H1 (cell line): ENCODE measurements around the gene LMAN1. TPM values are rescaled to one million over a fixed set of nuclear protein-coding genes. Genes with fewer than 3 reads are reported as not detected.

ENCODE experiments used
- CTCF ChIA-PET: fragments of 300-600 bp; sonication (Branson Sonifier 250); formaldehyde crosslinking; loops from one replicate; lab custom pipeline; 2021; ENCODE audit not compliant: partially characterized antibody; lab: Charles Lee
- POLR2A ChIA-PET: fragments of 300-600 bp; sonication (Branson Sonifier 250); formaldehyde crosslinking; loops from one replicate; lab custom pipeline; 2021; ENCODE audit warnings: inconsistent platforms; ENCODE audit not compliant: partially characterized antibody; lab: Charles Lee
- DNase-seq, 2 experiments: peaks; one replicate each; pipeline versions ENCODE4 v3.0.0 to v3.0.0-alpha.2; 2010 to 2022; ENCODE audit warnings: low spot score in 2 of 2, low read depth in 1 of 2, mixed read lengths in 1 of 2
- FAIRE-seq: peaks from 2 replicates; lab custom pipeline; 2011; peaks lifted over from hg19 to GRCh38; lab: Jason Lieb, UNC
- H2AFZ ChIP-seq: 2 replicates; pipeline ENCODE4 v1.8.1; 2012; ENCODE audit warnings: low read length, inconsistent platforms
- H2AK5ac ChIP-seq: 2 replicates; pipeline ENCODE4 v1.6.1; 2013; ENCODE audit warnings: low read depth, low read length
- H2BK120ac ChIP-seq: replicated peaks from 2 replicates; pipeline ENCODE3; 2013; ENCODE audit warnings: low read depth, low read length, inconsistent platforms
- H2BK12ac ChIP-seq: 2 replicates; pipeline ENCODE4 v1.6.1; 2013; ENCODE audit warnings: low read depth, low read length
- H2BK15ac ChIP-seq: 2 replicates; pipeline ENCODE4 v1.6.1; 2013; ENCODE audit warnings: low read length
- H2BK20ac ChIP-seq: 2 replicates; pipeline ENCODE4 v1.6.1; 2013; ENCODE audit warnings: low read length
- H2BK5ac ChIP-seq: 2 replicates; pipeline ENCODE4 v1.6.1; 2013; ENCODE audit warnings: low read depth, low read length
- H3K14ac ChIP-seq: 2 replicates; pipeline ENCODE4 v1.6.1; 2013; ENCODE audit warnings: inconsistent platforms; ENCODE audit not compliant: insufficient read length
- H3K18ac ChIP-seq: 2 replicates; pipeline ENCODE4 v1.6.1; 2013; ENCODE audit warnings: low read length; ENCODE audit errors: extremely low read depth
- H3K23ac ChIP-seq: 2 replicates; pipeline ENCODE4 v1.6.1; 2013; ENCODE audit warnings: inconsistent platforms; ENCODE audit not compliant: insufficient read length
- H3K23me2 ChIP-seq: 2 replicates; pipeline ENCODE4 v1.6.1; 2013; ENCODE audit warnings: low read depth, low read length
- H3K27ac ChIP-seq: 2 replicates; pipeline ENCODE4 v1.6.1; 2011; ENCODE audit warnings: low read depth, low read length, inconsistent platforms
- H3K27me3 ChIP-seq, 4 experiments: replicated peaks in 1 of 4; 1 replicate in 1 of 4; 2 replicates in 3 of 4; pipeline versions ENCODE4 v1.6.1 to v1.8.1; 2011 to 2013; ENCODE audit warnings: low read length in 3 of 4, mild to moderate bottlenecking in 3 of 4, inconsistent platforms in 2 of 4, mixed read lengths in 2 of 4, moderate library complexity in 1 of 4; ENCODE audit not compliant: control insufficient read depth in 3 of 4, insufficient read depth in 3 of 4; ENCODE audit errors: extremely low read depth in 1 of 4
- H3K36me3 ChIP-seq, 4 experiments: 2 replicates each; pipeline versions ENCODE4 v1.6.1 to v1.8.1; 2011 to 2013; ENCODE audit warnings: mild to moderate bottlenecking in 4 of 4, low read length in 3 of 4, moderate library complexity in 2 of 4, control low read depth in 1 of 4, inconsistent platforms in 1 of 4; ENCODE audit not compliant: insufficient read depth in 4 of 4, control insufficient read depth in 2 of 4
- H3K4ac ChIP-seq: replicated peaks from 2 replicates; pipeline ENCODE3; 2013; ENCODE audit warnings: low read length, low read depth, mixed read lengths, inconsistent platforms; ENCODE audit not compliant: insufficient read length
- H3K4me1 ChIP-seq, 4 experiments: replicated peaks in 1 of 4; 1 replicate in 1 of 4; 2 replicates in 3 of 4; pipeline versions ENCODE4 v1.6.1 to v1.8.1; 2011 to 2013; ENCODE audit warnings: low read length in 3 of 4, inconsistent platforms in 2 of 4, mixed read lengths in 1 of 4; ENCODE audit not compliant: insufficient read depth in 4 of 4, control insufficient read depth in 3 of 4
- H3K4me2 ChIP-seq, 2 experiments: 2 replicates each; pipeline versions ENCODE4 v1.6.1 to v1.8.1; 2011 to 2013; ENCODE audit warnings: low read depth in 2 of 2, low read length in 2 of 2, control low read depth in 1 of 2, inconsistent platforms in 1 of 2, mild to moderate bottlenecking in 1 of 2; ENCODE audit not compliant: insufficient read depth in 1 of 2
- H3K4me3 ChIP-seq, 4 experiments: fragments of 200-600, 300-600 bp in 1 of 4; sonication (generic), shearing (Covaris generic), sonication (Bioruptor Twin) in 1 of 4; 2 replicates each; pipeline versions ENCODE4 v1.5.1 to v1.8.1; 2011 to 2016; ENCODE audit warnings: low read length in 4 of 4, low read depth in 3 of 4, control low read depth in 2 of 4, inconsistent platforms in 2 of 4, mild to moderate bottlenecking in 2 of 4, mixed read lengths in 1 of 4, moderate library complexity in 1 of 4; ENCODE audit not compliant: insufficient read depth in 2 of 4; ENCODE audit errors: extremely low read depth in 1 of 4
- H3K56ac ChIP-seq: replicated peaks from 2 replicates; pipeline ENCODE3; 2013; ENCODE audit warnings: low read depth, mild to moderate bottlenecking, mixed read lengths, low read length, inconsistent platforms; ENCODE audit not compliant: insufficient read length
- H3K79me1 ChIP-seq: 2 replicates; pipeline ENCODE4 v1.6.1; 2013; ENCODE audit warnings: low read depth, low read length, control low read depth
- H3K79me2 ChIP-seq, 2 experiments: 2 replicates each; pipeline versions ENCODE4 v1.6.1 to v1.8.1; 2012 to 2013; ENCODE audit warnings: low read length in 2 of 2, mild to moderate bottlenecking in 2 of 2, inconsistent platforms in 1 of 2; ENCODE audit not compliant: insufficient read depth in 2 of 2, control insufficient read depth in 1 of 2
- H3K9ac ChIP-seq, 4 experiments: replicated peaks in 1 of 4; 1 replicate in 1 of 4; 2 replicates in 3 of 4; pipeline versions ENCODE4 v1.6.1 to v1.8.1; 2011 to 2013; ENCODE audit warnings: low read depth in 3 of 4, low read length in 3 of 4, control low read depth in 2 of 4, mild to moderate bottlenecking in 2 of 4, moderate library complexity in 2 of 4, inconsistent platforms in 1 of 4; ENCODE audit errors: extremely low read depth in 1 of 4
- H3K9me3 ChIP-seq, 2 experiments: 2 replicates each; pipeline versions ENCODE4 v1.6.1 to v1.8.1; 2012 to 2013; ENCODE audit warnings: mild to moderate bottlenecking in 2 of 2, moderate library complexity in 2 of 2, control low read depth in 1 of 2, inconsistent platforms in 1 of 2, low read depth in 1 of 2, low read length in 1 of 2, mixed read lengths in 1 of 2; ENCODE audit not compliant: insufficient read depth in 2 of 2
- H4K20me1 ChIP-seq, 2 experiments: replicated peaks in 1 of 2; 2 replicates each; pipeline versions ENCODE3 to v1.8.1; 2011 to 2013; ENCODE audit warnings: inconsistent platforms in 2 of 2, low read length in 2 of 2, mild to moderate bottlenecking in 1 of 2; ENCODE audit not compliant: insufficient read depth in 2 of 2, control insufficient read depth in 1 of 2
- H4K5ac ChIP-seq: 2 replicates; pipeline ENCODE4 v1.6.1; 2013; ENCODE audit warnings: low read length, low read depth, mixed read lengths, inconsistent platforms; ENCODE audit not compliant: insufficient read length
- H4K8ac ChIP-seq: 2 replicates; pipeline ENCODE4 v1.8.0; 2013; ENCODE audit warnings: mild to moderate bottlenecking, moderate library complexity, low read length, inconsistent platforms; ENCODE audit not compliant: insufficient read depth; ENCODE audit errors: extremely low read depth
- H4K91ac ChIP-seq: replicated peaks from 2 replicates; pipeline ENCODE3; 2013; ENCODE audit warnings: low read length, mixed read lengths, inconsistent platforms; ENCODE audit not compliant: insufficient read length
- CREB1 ChIP-seq: IDR thresholded peaks from 2 replicates; pipeline ENCODE4 v1.6.1; 2012; ENCODE audit warnings: inconsistent platforms
- E2F6 ChIP-seq: IDR thresholded peaks from 2 replicates; pipeline ENCODE4 v1.6.1; 2012; ENCODE audit warnings: inconsistent platforms
- SP4 ChIP-seq: IDR thresholded peaks from 2 replicates; pipeline ENCODE4 v1.6.1; 2012; ENCODE audit warnings: low read length, inconsistent platforms
- SUZ12 ChIP-seq: fragments of 200-600 bp; sonication (generic); IDR thresholded peaks from 2 replicates; pipeline ENCODE4 v1.6.1; 2012; ENCODE audit warnings: mild to moderate bottlenecking, inconsistent platforms, low read length, moderate library complexity, mixed read lengths
- YY1 ChIP-seq: IDR thresholded peaks from 2 replicates; pipeline ENCODE4 v1.6.1; 2011; ENCODE audit warnings: low read depth, mild to moderate bottlenecking, low read length
- WGBS, 2 experiments: shearing (Covaris generic) in 1 of 2; methylation state at CpG; one replicate each; pipeline versions ENCODE4 v1.1.6 to v1.1.7; 2013 to 2015; ENCODE audit warnings: low lambda C conversion rate in 2 of 2, mixed read lengths in 2 of 2, inconsistent platforms in 1 of 2, low coverage in 1 of 2, missing lambda C conversion rate in 1 of 2; ENCODE audit not compliant: insufficient replicate concordance in 2 of 2, insufficient coverage in 1 of 2, insufficient read length in 1 of 2; ENCODE audit errors: extremely low coverage in 1 of 2, missing lambda C conversion rate in 1 of 2; 5-methylcytosine and 5-hydroxymethylcytosine counted together
- polyA plus RNA-seq, 7 experiments: library from polyadenylated mRNA; depleted of rRNA in 3 of 7; stranded (reverse) in 5 of 7; unstranded in 2 of 7; fragments of >200 nt in 5 of 7; fragments of 200-250 nt in 2 of 7; gene quantifications; 1 replicate in 5 of 7; 2 replicates in 1 of 7; 4 replicates in 1 of 7; pipeline versions ENCODE4 v1.2.1 to v1.2.3, GENCODE V29; 2011 to 2013; ENCODE audit warnings: missing spikeins in 2 of 7, mixed read lengths in 2 of 7
- total RNA-seq: library from RNA; stranded (reverse); fragmentation: NEBNext Ultra II Directional; extraction: Animal tissue kit (Norgen Biotek cat#: 25700); gene quantifications from 2 replicates; pipeline ENCODE4 v1.2.1, GENCODE V29; 2021

Gene LMAN1
- total and polyA plus RNA-seq, 2 of the 8 experiments (the other 6 are each of a cell fraction or from before 2014, with no cell fraction given): 20.3 to 73.6 TPM

GRCh38 chr18:59358414-59358711, 702 bp downstream of the LMAN1 start:
- H3K56ac ChIP-seq: no peak overlapping the region
- POLR2A ChIA-PET: no interaction called here
- 5% methylated on average over 8 of the region's 8 CpGs; no CpG with 5 or more reads in 1 of the 2 experiments for WGBS, 2 experiments
- H4K8ac ChIP-seq: no peak overlapping the region
- H2AFZ ChIP-seq: no peak overlapping the region
- H3K36me3 ChIP-seq: peaks cover 10 to 25% (median 15%) of the 10 kb centered on the region in 4 experiments; a peak in 7 of 8 replicates
- TF ChIP-seq SP4 (no peak), YY1 (no peak), SUZ12 (no peak), E2F6 (no peak), CREB1 (0 out of 2 replicates have a peak, but pooled peaks have one; percentile 35)
- TF ChIP-seq, all 59 proteins: peak for 1
- Histone ChIP-seq H4K20me1 (peaks cover 0 to 6% of the 10 kb centered on the region in 2 experiments), H3K4me1 (no peaks in the 10 kb centered on the region; a peak in 2 of 7 replicates), H2BK5ac (peak overlapping the region; percentile 84; the same call in 1 of the 2 replicates), H2BK15ac (no peak overlapping the region), H2BK120ac (no peak overlapping the region), H2BK20ac (no peak overlapping the region), H3K23me2 (no peaks in the 10 kb centered on the region), H3K23ac (no peak overlapping the region), H2AK5ac (no peak overlapping the region), H3K14ac (no peak overlapping the region), H3K9ac (peak overlapping the region; percentile 90 to 96 (median 94); a peak in 6 of 7 replicates), H3K79me1 (no peaks in the 10 kb centered on the region), H3K4ac (no peak overlapping the region), H2BK12ac (0 out of 2 replicates have a peak overlapping the region, but pooled peaks have one; percentile 10), H4K91ac (no peak overlapping the region), H3K79me2 (peaks cover 0 to 29% of the 10 kb centered on the region in 2 experiments; a peak in 3 of 4 replicates), H4K5ac (no peak overlapping the region), H3K4me2 (peak overlapping the region; percentile 59 to 69), H3K9me3 (no peaks in the 10 kb centered on the region), H3K4me3 (peak overlapping the region; percentile 84 to 93 (median 88)), H3K27me3 (peaks cover 0 to 9% (median 5%) of the 10 kb centered on the region in 4 experiments; a peak in 4 of 7 replicates), H3K27ac (peak overlapping the region; percentile 83; the same call in 1 of the 2 replicates), H3K18ac (no peak overlapping the region; the same call in 1 of the 2 replicates)
- CTCF ChIA-PET: interaction anchor here (1.4 kb wide), 1 partner anchor 49 kb away, joined by 4 read pairs; no protein-coding TSS in a partner anchor
- DNase-seq (no peak), FAIRE-seq (no peak)
